ENCODE results near the gene PLPPR3. TPM values are rescaled to one million over a fixed set of nuclear protein-coding genes. Genes with fewer than 3 reads are reported as not detected.

PLPPR3 gene
- total and polyA plus RNA-seq, 9 of the 15 experiments (the other 6 are each of a cell fraction or from before 2014, with no cell fraction given), result 0.01 to 48.2 (median 8.6) TPM

- CTCF ChIA-PET (ENCODE audit: low intra/inter-chr PET ratio), result no interaction called here
- H3K4me3 ChIP-seq, result no peak overlapping the region
- no peak for FAIRE-seq
- H3K9ac ChIP-seq (ENCODE audit: insufficient read depth in 1 of 2, low read depth in 2 of 2, low read length in 2 of 2), result no peak overlapping the region
- H3K36me3 ChIP-seq (ENCODE audit: control insufficient read depth, insufficient read depth, low read length), result no peaks in the 10 kb centered on the region
- no peak overlapping the region for H3K4me2 ChIP-seq (ENCODE audit: insufficient read depth, low read length)
- no peaks in the 10 kb centered on the region for H3K9me1 ChIP-seq (ENCODE audit: control insufficient read depth, insufficient read depth, low read length)
- POLR2A ChIA-PET, result interaction anchor here (0.6 to 0.7 kb wide), 2 partner anchors 14 to 302 kb away, joined by 3 read pairs; partner anchors contain the start of gene PRTN3
- H3K9me3 ChIP-seq (replicated peaks; ENCODE audit: control insufficient read depth, insufficient read depth, low read depth, low read length), result no peaks in the 10 kb centered on the region
- no peak overlapping the region for H3K27ac ChIP-seq (ENCODE audit: extremely low read depth, low read depth, low read length)
- H4K20me1 ChIP-seq (replicated peaks; ENCODE audit: control insufficient read depth, insufficient read depth, low read length), result no peaks in the 10 kb centered on the region
- no peaks in the 10 kb centered on the region for H3K79me2 ChIP-seq (ENCODE audit: control insufficient read depth, insufficient read depth, low read length)
- no peak for TF ChIP-seq ZNF224 (CRISPR knock-in tag; IDR thresholded peaks at IDR 0.05)
- TF ChIP-seq TCFL5 (CRISPR knock-in tag; conservative IDR thresholded peaks at IDR 0.05), result no peak
- no peak for TF ChIP-seq PHF8 (IDR thresholded peaks at IDR 0.05; ENCODE audit: borderline replicate concordance, low read length)
- TF ChIP-seq EWSR1 (IDR thresholded peaks at IDR 0.05; ENCODE audit: borderline replicate concordance, low read depth, partially characterized antibody), result no peak
- TF ChIP-seq TCF3 (CRISPR knock-in tag; IDR thresholded peaks at IDR 0.05), result no peak
- TF ChIP-seq FOXK2 (conservative IDR thresholded peaks at IDR 0.05 in 1 of 2, IDR thresholded peaks at IDR 0.05 in 1 of 2; ENCODE audit: low read depth in 2 of 2), result no peak
- TF ChIP-seq RUNX1 (IDR thresholded peaks at IDR 0.05; ENCODE audit: low read depth), result no peak
- TF ChIP-seq MEF2A (IDR thresholded peaks at IDR 0.05; ENCODE audit: control insufficient read depth, low read depth, low read length), result no peak
- no peaks in the 10 kb centered on the region for H3K27me3 ChIP-seq (ENCODE audit: control insufficient read depth in 2 of 2, insufficient read depth in 2 of 2, low read length in 2 of 2)
- no peak for ATAC-seq
- intact Hi-C loops (cut with micrococcal nuclease), result no loop called here
- no TSS peak for BruUV-seq (replicated peaks)
- in situ Hi-C loops (cut with MboI), result no loop called here
- H3K4me1 ChIP-seq (replicated peaks in 1 of 2; ENCODE audit: control insufficient read depth in 2 of 2, insufficient read depth in 2 of 2, low read length in 2 of 2), result peaks cover 14 to 51% of the 10 kb centered on the region in 2 experiments; a peak in 4 of 5 replicates
- H2AFZ ChIP-seq (ENCODE audit: low read depth, low read length), result no peak overlapping the region
- 55% methylated on average over 6 of the region's 6 CpGs for WGBS (ENCODE audit: insufficient coverage, low coverage, missing lambda C conversion rate)
- DNase-seq (ENCODE audit: extremely low read depth in 1 of 4, low spot score in 3 of 4), result no peak
Observed at GRCh38 chr19:854549-854948, 32.8 kb upstream of the PLPPR3 start.

All from K562 (cell line).